Adrenal gland (tissue), 5 donors: ENCODE results near the gene TRAPPC2L.

Source experiments
- CTCF ChIP-seq, 6 experiments: fragments of 450-650 bp in 4 of 6; fragments of 200-600 bp in 2 of 6; sonication (generic) in 1 of 6; IDR thresholded peaks; 1 replicate in 5 of 6; 2 replicates in 1 of 6; pipeline versions ENCODE4 v1.5.1 to v1.8.0; 2016 to 2021; ENCODE audit warnings: antibody characterized with exemption in 6 of 6, mild to moderate bottlenecking in 2 of 6, moderate library complexity in 1 of 6
- POLR2A ChIP-seq, 2 donors: fragments of 450-650 bp; IDR thresholded peaks; one replicate each; pipeline ENCODE4 v1.6.1; 2017; ENCODE audit warnings: antibody characterized with exemption in 2 of 2, mild to moderate bottlenecking in 2 of 2, moderate library complexity in 1 of 2
- donor health status: DM: no; HTN: no; CAD: no.

GRCh38 chr16:88911136-88911945, 54.4 kb downstream of the TRAPPC2L start:
- TF ChIP-seq CTCF (IDR thresholded peaks at IDR 0.05) (no peak), POLR2A (IDR thresholded peaks at IDR 0.05) (no peak)
